Fibroblast of pulmonary artery (primary cell): ENCODE measurements around the gene TMIE.

Source experiments
- DNase-seq: peaks from one replicate; pipeline ENCODE4 v3.0.0-alpha.2; 2010; ENCODE audit warnings: low read depth
- H3K4me3 ChIP-seq: replicated peaks from 2 replicates; pipeline ENCODE4 v1.5.1; 2011; ENCODE audit warnings: low read depth, mild to moderate bottlenecking, control low read depth, low read length, moderate library complexity
- TF ChIP-seq, protein P1 (sequence below): IDR thresholded peaks from 2 replicates; pipeline ENCODE4 v1.5.1; 2011; ENCODE audit warnings: mild to moderate bottlenecking, control low read depth, low read length, inconsistent platforms; ENCODE audit errors: missing control alignments

The TMIE gene

DNA sequence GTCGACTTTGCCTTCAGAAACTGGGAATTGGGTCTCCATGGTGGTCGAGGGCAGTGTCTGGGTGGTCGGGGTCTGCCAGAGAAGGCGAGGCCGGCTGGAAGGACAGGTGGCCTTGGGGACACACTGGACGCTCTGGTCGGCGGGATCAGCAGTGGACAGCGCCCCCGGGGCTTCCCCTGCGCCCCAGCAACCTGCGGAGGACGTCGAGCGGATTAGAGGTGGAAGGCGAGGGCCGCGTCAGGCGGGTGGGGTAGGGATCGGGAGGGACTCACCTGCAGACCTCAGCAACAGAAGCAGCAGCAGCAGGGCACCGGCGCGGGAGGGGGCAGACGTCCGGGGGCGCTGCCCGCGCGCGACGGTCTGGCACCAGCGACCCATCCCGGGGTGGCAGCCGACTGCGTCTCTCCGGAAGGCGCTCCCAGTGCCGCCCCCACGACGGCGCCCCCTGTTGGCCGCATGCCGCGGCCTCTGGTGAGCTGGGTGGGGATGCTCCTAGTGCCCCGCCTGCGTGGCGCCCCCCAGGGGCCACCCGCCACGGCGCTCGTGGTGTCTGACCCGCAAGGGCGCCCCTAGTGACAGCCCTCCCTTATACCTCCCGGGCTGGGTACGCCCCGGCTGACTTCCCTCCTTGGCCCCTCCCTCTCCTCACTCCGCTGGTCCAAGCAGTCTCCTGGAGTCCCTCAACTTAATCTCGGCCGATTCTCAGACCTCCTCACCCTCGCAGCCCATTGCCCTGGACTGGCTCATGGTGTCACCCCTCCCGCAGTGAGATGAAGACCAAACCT lies 16.4 kb downstream of the TMIE start, which contains the start of gene PRSS50:
Gene PRSS50, minus strand, starts transcription at position 423 of the 785 bp plus-strand sequence. Its CDS starts 45 bp downstream, at position 378.
- H3K4me3 ChIP-seq: no peak within 1 kb of the TSS
- DNase-seq: no peak
- TF ChIP-seq, protein P1, sequence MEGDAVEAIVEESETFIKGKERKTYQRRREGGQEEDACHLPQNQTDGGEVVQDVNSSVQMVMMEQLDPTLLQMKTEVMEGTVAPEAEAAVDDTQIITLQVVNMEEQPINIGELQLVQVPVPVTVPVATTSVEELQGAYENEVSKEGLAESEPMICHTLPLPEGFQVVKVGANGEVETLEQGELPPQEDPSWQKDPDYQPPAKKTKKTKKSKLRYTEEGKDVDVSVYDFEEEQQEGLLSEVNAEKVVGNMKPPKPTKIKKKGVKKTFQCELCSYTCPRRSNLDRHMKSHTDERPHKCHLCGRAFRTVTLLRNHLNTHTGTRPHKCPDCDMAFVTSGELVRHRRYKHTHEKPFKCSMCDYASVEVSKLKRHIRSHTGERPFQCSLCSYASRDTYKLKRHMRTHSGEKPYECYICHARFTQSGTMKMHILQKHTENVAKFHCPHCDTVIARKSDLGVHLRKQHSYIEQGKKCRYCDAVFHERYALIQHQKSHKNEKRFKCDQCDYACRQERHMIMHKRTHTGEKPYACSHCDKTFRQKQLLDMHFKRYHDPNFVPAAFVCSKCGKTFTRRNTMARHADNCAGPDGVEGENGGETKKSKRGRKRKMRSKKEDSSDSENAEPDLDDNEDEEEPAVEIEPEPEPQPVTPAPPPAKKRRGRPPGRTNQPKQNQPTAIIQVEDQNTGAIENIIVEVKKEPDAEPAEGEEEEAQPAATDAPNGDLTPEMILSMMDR: no peak

DNA sequence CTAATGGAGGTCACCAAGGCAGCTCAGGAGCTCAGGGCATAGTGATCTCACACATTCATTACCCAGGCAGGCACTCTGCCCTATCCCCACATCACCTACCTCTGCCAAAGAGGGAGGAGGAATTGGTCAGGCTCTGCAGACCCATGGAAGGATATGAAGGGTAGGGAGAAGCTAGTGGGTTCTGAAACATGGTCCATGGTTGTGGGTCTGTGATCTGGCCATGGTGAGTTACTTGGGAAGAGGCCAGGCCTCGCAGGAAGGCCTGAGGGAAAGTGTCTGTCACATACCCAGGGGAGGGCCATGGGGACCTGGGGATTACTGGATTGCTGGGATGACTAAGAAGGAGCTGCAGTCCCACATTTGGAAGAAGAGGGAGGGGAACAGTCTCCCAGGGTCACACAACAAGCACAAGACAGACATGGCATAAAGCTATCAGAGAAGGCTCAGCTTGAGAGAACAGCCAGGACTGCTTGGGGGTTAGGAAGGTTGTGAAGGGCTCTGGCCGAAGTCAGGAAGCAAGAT lies 17.9 kb downstream of the TMIE start:
- no peak overlapping the region for H3K4me3 ChIP-seq
- TF ChIP-seq, protein P1: no peak
- DNase-seq: no peak

DNA sequence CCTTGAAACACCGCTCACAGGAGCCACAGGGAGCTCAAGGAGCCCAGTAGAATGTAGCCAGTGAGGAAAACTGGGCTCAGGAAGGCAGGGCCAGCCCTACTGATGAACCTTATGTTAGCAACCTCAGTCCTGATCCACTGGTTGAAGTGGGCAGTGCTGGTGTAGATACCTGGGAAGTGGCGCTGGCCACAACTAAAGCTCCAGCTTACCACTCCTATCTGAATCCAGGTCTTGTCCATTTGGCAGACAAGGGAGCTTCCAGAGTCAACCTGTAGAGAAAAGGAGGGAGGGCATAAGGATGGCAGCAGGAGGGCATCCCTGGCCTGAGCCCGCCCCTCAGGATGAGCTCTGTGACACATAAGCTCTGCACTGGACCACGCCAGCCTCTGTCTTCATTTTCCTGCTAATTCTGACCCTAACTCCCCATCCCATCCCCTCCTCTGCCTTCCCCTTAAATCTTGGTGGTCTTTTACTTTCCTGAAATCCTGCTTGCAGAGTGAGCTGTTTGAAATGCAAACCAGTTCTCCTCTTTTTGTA lies 18.6 kb downstream of the TMIE start:
- DNase-seq: no peak
- TF ChIP-seq, protein P1: no peak
- no peak overlapping the region for H3K4me3 ChIP-seq

DNA sequence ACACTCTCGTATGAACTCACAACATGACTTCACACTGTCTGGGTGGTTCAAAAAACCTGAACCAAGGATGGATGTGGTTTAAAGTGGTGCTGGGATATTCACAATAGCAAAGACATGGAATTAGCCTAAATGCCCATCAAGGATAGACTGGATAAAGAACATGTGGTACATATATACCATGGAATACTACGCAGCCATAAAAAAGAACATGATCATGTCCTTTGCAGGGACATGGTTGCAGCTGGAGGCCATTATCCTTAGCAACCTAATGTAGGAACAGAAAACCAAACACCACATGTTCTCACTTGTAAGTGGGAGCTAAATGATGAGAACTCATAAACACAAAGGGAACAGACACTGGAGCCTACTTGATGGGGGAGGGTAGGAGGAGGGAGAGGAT lies 19.8 kb downstream of the TMIE start:
- DNase-seq: no peak
- no peak overlapping the region for H3K4me3 ChIP-seq
- TF ChIP-seq, protein P1: no peak

DNA sequence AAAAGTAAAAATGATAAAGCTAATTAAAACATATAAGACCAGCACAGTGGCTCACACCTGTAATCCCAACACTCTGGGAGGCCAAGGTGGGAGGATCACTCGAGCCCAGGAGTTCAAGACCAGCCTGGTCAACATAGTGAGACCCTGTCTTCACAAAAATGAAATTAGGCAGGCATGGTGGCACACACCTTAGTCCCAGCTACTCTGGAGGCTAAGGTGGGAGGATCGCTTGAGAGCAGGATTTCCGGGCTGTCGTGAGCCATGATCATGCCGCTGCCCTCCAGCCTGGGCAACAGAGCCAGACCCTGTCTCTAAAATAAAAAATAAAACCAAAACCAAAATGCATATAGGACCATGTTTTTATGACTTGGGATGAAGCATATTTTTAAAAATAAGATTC lies 21.3 kb downstream of the TMIE start:
- DNase-seq: no peak
- H3K4me3 ChIP-seq: no peak overlapping the region
- TF ChIP-seq, protein P1: no peak

DNA sequence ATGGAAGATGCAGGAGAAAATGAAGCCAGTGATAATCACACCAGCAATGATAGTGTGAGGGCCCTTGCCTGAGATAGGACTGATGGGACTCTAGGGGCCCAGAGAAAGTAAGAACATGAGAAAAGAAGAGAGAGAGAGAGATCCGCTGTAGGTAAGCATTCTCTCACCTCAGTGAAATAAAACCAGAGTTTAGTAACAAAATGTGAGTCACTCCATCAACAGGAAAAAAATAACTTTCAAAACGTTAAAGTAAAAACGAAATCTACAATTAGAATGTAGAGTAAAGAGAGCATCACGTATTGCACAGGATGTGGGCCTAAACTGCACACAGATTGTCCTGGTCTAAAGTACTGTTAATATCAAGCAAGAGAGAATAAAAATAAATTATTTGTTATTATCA lies 23.2 kb downstream of the TMIE start:
- no peak for DNase-seq
- TF ChIP-seq, protein P1: no peak
- H3K4me3 ChIP-seq: no peak overlapping the region
